Neuronal stem cell (in vitro differentiated cells): ENCODE measurements around the gene RSU1.

Source experiments
- DNase-seq: peaks from one replicate; pipeline ENCODE4 v3.0.0-alpha.2; 2013; ENCODE audit warnings: low spot score
- H2AFZ ChIP-seq: one replicate; pipeline ENCODE4 v1.6.1; 2013; ENCODE audit warnings: mild to moderate bottlenecking, low read length, inconsistent platforms
- H2AK5ac ChIP-seq: 2 replicates; pipeline ENCODE4 v1.6.1; 2013; ENCODE audit warnings: low read depth, mild to moderate bottlenecking, inconsistent platforms, low read length, moderate library complexity, mixed read lengths
- H2BK120ac ChIP-seq: 2 replicates; pipeline ENCODE4 v1.6.1; 2013; ENCODE audit warnings: low read depth, mild to moderate bottlenecking, inconsistent platforms, low read length, moderate library complexity, mixed read lengths
- H2BK12ac ChIP-seq: one replicate; pipeline ENCODE4 v1.6.1; 2013; ENCODE audit warnings: low read length, inconsistent platforms
- H2BK15ac ChIP-seq: 2 replicates; pipeline ENCODE4 v1.6.1; 2013; ENCODE audit warnings: mild to moderate bottlenecking, low read length, inconsistent platforms, mixed read lengths
- H2BK5ac ChIP-seq: one replicate; pipeline ENCODE4 v1.6.1; 2013; ENCODE audit warnings: inconsistent platforms, mild to moderate bottlenecking, low read length, moderate library complexity
- H3K14ac ChIP-seq: one replicate; pipeline ENCODE4 v1.6.1; 2013; ENCODE audit warnings: low read length, inconsistent platforms
- H3K18ac ChIP-seq: 2 replicates; pipeline ENCODE4 v1.6.1; 2013; ENCODE audit warnings: low read length, inconsistent platforms
- H3K23ac ChIP-seq: 2 replicates; pipeline ENCODE4 v1.6.1; 2013; ENCODE audit warnings: low read depth, mild to moderate bottlenecking, mixed read lengths, low read length, inconsistent platforms; ENCODE audit not compliant: poor library complexity
- H3K27ac ChIP-seq: replicated peaks from 3 replicates; pipeline ENCODE4 v1.5.1; 2013; ENCODE audit warnings: low read length, inconsistent platforms
- H3K27me3 ChIP-seq, 3 experiments: 2 replicates each; pipeline ENCODE4 v1.6.1; 2013; ENCODE audit warnings: low read length in 3 of 3, mild to moderate bottlenecking in 2 of 3, inconsistent platforms in 1 of 3, low read depth in 1 of 3, mixed read lengths in 1 of 3, moderate library complexity in 1 of 3; ENCODE audit not compliant: control insufficient read depth in 3 of 3, insufficient read depth in 3 of 3
- H3K36me3 ChIP-seq, 2 donors: replicated peaks in 1 of 2; 2 replicates each; pipeline ENCODE4 v1.6.1; 2013; ENCODE audit warnings: low read length in 2 of 2; ENCODE audit not compliant: control insufficient read depth in 2 of 2, insufficient read depth in 2 of 2
- H3K4ac ChIP-seq: 2 replicates; pipeline ENCODE4 v1.6.1; 2013; ENCODE audit warnings: inconsistent platforms, mild to moderate bottlenecking, low read length, moderate library complexity
- H3K4me1 ChIP-seq, 2 donors: 1 replicate in 1 of 2; 2 replicates in 1 of 2; pipeline ENCODE4 v1.6.1; 2013; ENCODE audit warnings: low read length in 2 of 2, low read depth in 1 of 2; ENCODE audit not compliant: control insufficient read depth in 2 of 2, insufficient read depth in 1 of 2
- H3K4me2 ChIP-seq: one replicate; pipeline ENCODE4 v1.6.1; 2013; ENCODE audit warnings: mild to moderate bottlenecking, low read length, inconsistent platforms; ENCODE audit not compliant: insufficient read depth, poor library complexity, severe bottlenecking
- H3K4me3 ChIP-seq, 2 donors: 2 replicates each; pipeline ENCODE4 v1.5.1; 2013; ENCODE audit warnings: low read length in 2 of 2, mild to moderate bottlenecking in 2 of 2, inconsistent platforms in 1 of 2, moderate library complexity in 1 of 2
- H3K79me1 ChIP-seq: one replicate; pipeline ENCODE4 v1.6.1; 2013; ENCODE audit warnings: low read depth, mild to moderate bottlenecking, inconsistent platforms, low read length, moderate library complexity
- H3K9ac ChIP-seq: one replicate; pipeline ENCODE4 v1.6.1; 2013; ENCODE audit warnings: mild to moderate bottlenecking, low read depth, low read length, inconsistent platforms; ENCODE audit not compliant: poor library complexity
- H3K9me3 ChIP-seq, 2 donors: replicated peaks in 1 of 2; 2 replicates each; pipeline versions ENCODE3 to v1.6.1; 2013; ENCODE audit warnings: low read length in 2 of 2, mild to moderate bottlenecking in 2 of 2, inconsistent platforms in 1 of 2, low read depth in 1 of 2, mixed read lengths in 1 of 2, moderate library complexity in 1 of 2; ENCODE audit not compliant: control insufficient read depth in 2 of 2, insufficient read depth in 1 of 2
- H4K8ac ChIP-seq: one replicate; pipeline ENCODE4 v1.6.1; 2013; ENCODE audit warnings: low read depth, mild to moderate bottlenecking, inconsistent platforms, low read length, moderate library complexity
- H4K91ac ChIP-seq: one replicate; pipeline ENCODE4 v1.6.1; 2013; ENCODE audit warnings: low read length, low read depth, mild to moderate bottlenecking, inconsistent platforms; ENCODE audit not compliant: poor library complexity
- WGBS, 2 donors: extraction: QIAGEN DNeasy Blood & Tissue Kit; methylation state at CpG; one replicate each; pipeline ENCODE4 v1.1.7; 2013; ENCODE audit warnings: missing lambda C conversion rate in 2 of 2, mixed read lengths in 1 of 2; ENCODE audit not compliant: insufficient read length in 2 of 2, insufficient replicate concordance in 1 of 2; ENCODE audit errors: extremely low coverage in 2 of 2; 5-methylcytosine and 5-hydroxymethylcytosine counted together

RSU1 gene

DNA sequence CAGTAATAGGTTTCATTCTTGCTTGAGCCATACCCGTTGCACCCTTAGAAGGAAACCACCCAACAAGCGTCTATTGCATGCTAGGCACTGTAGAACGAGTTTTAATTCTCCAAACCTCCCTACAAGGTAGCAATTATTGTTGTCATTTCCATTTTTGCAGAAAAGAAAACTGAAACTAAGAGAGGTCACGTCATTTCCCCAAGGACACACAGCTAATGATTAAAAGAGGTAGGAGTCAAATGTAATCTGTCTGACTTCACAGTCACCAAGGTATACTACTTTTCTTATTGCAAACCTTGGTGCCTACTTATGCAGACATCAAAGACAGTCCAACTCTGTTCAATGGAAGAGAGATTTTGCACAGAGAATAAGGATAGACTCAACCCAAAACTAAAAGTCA is 246.5 kb downstream of the RSU1 start:
- Histone ChIP-seq H2BK12ac (no peak overlapping the region), H3K27ac (no peak overlapping the region), H4K8ac (no peak overlapping the region), H3K9me3 (no peaks in the 10 kb centered on the region), H3K23ac (no peak overlapping the region), H2BK120ac (no peak overlapping the region), H2BK5ac (no peak overlapping the region), H3K27me3 (no peaks in the 10 kb centered on the region), H3K4ac (no peak overlapping the region), H2AK5ac (no peak overlapping the region), H3K14ac (no peak overlapping the region), H3K9ac (no peak overlapping the region), H3K4me2 (no peak overlapping the region), H3K79me1 (no peaks in the 10 kb centered on the region), H3K36me3 (no peaks in the 10 kb centered on the region), H4K91ac (no peak overlapping the region), H3K4me1 (peaks cover 0 to 2% of the 10 kb centered on the region in 2 donors), H2BK15ac (no peak overlapping the region), H2AFZ (no peak overlapping the region), H3K18ac (no peak overlapping the region), H3K4me3 (no peak overlapping the region)
- WGBS, 2 donors: no CpG with 5 or more reads among the region's 4 CpGs
- DNase-seq: no peak

- no peaks in the 10 kb centered on the region for H3K9me3 ChIP-seq
- no peaks in the 10 kb centered on the region for H3K27me3 ChIP-seq
- no peak overlapping the region for H4K8ac ChIP-seq
- no peak overlapping the region for H2BK120ac ChIP-seq
- no peak overlapping the region for H3K4ac ChIP-seq
- H2BK15ac ChIP-seq: no peak overlapping the region
- peak overlapping the region; percentile 22 for H2AFZ ChIP-seq
- H3K4me1 ChIP-seq: peaks cover 0 to 2% of the 10 kb centered on the region in 2 donors
- H3K27ac ChIP-seq: no peak overlapping the region
- no peak overlapping the region for H3K14ac ChIP-seq
- H2AK5ac ChIP-seq: no peak overlapping the region
- no peak for DNase-seq
- no peaks in the 10 kb centered on the region for H3K36me3 ChIP-seq
- no peak overlapping the region for H3K4me2 ChIP-seq
- no peaks in the 10 kb centered on the region for H3K79me1 ChIP-seq
- no peak overlapping the region for H3K23ac ChIP-seq
- no peak overlapping the region for H2BK12ac ChIP-seq
- H4K91ac ChIP-seq: no peak overlapping the region
- no peak overlapping the region for H3K4me3 ChIP-seq
- H3K9ac ChIP-seq: no peak overlapping the region
- WGBS, 2 donors: no CpG with 5 or more reads among the region's 7 CpGs
- H3K18ac ChIP-seq: peak overlapping the region; percentile 18
- no peak overlapping the region for H2BK5ac ChIP-seq
These were observed 250.9 kb downstream of the RSU1 start for GRCh38 chr10:16566202-16566805.

DNA sequence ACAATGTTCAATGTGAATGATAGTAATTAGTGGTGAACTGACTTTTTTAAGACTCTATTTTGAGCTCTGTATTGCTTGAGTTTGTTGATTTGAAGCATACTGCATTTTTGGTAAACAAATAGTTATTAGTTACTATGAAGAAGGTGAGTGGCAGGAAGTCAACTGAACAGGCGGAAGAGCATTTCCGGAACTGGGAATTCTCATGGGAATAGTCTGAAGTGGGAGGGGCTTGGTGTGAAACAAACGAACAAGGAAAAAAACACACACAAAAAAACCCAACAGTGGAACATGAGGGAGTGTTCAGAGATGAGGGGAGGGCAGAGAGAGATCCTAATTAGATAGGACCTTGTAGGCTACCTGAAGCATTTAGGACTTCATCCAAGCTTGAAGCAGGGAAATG is 251.6 kb downstream of the RSU1 start:
- H3K27me3 ChIP-seq: no peaks in the 10 kb centered on the region
- H3K36me3 ChIP-seq: no peaks in the 10 kb centered on the region
- no peak overlapping the region for H3K14ac ChIP-seq

DNA sequence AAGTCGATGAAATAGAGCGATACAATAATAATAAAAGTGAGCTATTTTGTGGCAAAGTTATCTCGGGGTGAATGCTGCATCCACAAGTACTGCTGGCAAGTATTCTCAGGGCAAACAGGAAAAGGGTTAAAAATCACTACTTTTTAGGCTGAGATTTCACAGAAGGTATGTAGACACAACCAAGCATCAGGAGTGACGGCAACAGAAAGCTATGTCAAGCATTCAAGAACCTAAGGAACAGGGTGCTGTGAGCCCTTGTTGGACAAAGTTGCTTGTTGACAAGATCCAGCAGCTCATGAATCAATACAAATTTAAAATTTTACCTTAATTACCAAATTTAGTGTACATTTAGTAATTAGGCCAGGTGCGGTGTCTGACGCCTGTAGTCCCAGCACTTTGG is 254.3 kb downstream of the RSU1 start:
- no peaks in the 10 kb centered on the region for H3K79me1 ChIP-seq
- H2BK5ac ChIP-seq: no peak overlapping the region
- H3K14ac ChIP-seq: no peak overlapping the region
- H2AK5ac ChIP-seq: no peak overlapping the region
- no peaks in the 10 kb centered on the region for H3K27me3 ChIP-seq
- no peak overlapping the region for H3K4me3 ChIP-seq
- DNase-seq: no peak
- no peak overlapping the region for H4K91ac ChIP-seq
- H3K4ac ChIP-seq: no peak overlapping the region
- H2BK15ac ChIP-seq: no peak overlapping the region
- H2BK120ac ChIP-seq: no peak overlapping the region
- H3K9ac ChIP-seq: no peak overlapping the region
- no peak overlapping the region for H3K23ac ChIP-seq
- H3K4me2 ChIP-seq: no peak overlapping the region
- WGBS, 2 donors: no CpG with 5 or more reads among the region's 6 CpGs
- H2BK12ac ChIP-seq: no peak overlapping the region
- no peak overlapping the region for H3K18ac ChIP-seq
- H3K27ac ChIP-seq: no peak overlapping the region
- H3K9me3 ChIP-seq: no peaks in the 10 kb centered on the region
- no peaks in the 10 kb centered on the region for H3K36me3 ChIP-seq
- H2AFZ ChIP-seq: no peak overlapping the region
- H3K4me1 ChIP-seq: peaks cover 0 to 2% of the 10 kb centered on the region in 2 donors
- no peak overlapping the region for H4K8ac ChIP-seq

More for the DNA sequence above, 251.6 kb downstream of the RSU1 start:
- H2AFZ ChIP-seq: no peak overlapping the region
- H3K18ac ChIP-seq: no peak overlapping the region
- no peaks in the 10 kb centered on the region for H3K79me1 ChIP-seq
- no peak overlapping the region for H2BK120ac ChIP-seq
- H2BK12ac ChIP-seq: no peak overlapping the region
- no peak overlapping the region for H3K4ac ChIP-seq
- no peak overlapping the region for H3K27ac ChIP-seq
- no peak overlapping the region for H4K8ac ChIP-seq
- no peak overlapping the region for H2BK15ac ChIP-seq
- H2AK5ac ChIP-seq: no peak overlapping the region
- no peak overlapping the region for H3K9ac ChIP-seq
- H2BK5ac ChIP-seq: no peak overlapping the region
- H3K4me2 ChIP-seq: no peak overlapping the region
- H4K91ac ChIP-seq: no peak overlapping the region
- H3K4me1 ChIP-seq: peaks cover 0 to 2% of the 10 kb centered on the region in 2 donors
- WGBS, 2 donors: no CpG with 5 or more reads among the region's 3 CpGs
- no peak overlapping the region for H3K4me3 ChIP-seq
- H3K23ac ChIP-seq: no peak overlapping the region
- no peak for DNase-seq
- no peaks in the 10 kb centered on the region for H3K9me3 ChIP-seq
